CD4-positive, alpha-beta memory T cell (primary cell): ENCODE results near the gene CFAP410. TPM values are rescaled to one million over a fixed set of nuclear protein-coding genes. Genes with fewer than 3 reads are reported as not detected.

Experiments
- CTCF ChIA-PET: fragments of 350-600 bp; sonication (Branson Sonifier 250); formaldehyde crosslinking; loops from one replicate; lab custom pipeline; 2021; ENCODE audit warnings: inconsistent platforms; ENCODE audit not compliant: partially characterized antibody; lab: Charles Lee
- POLR2A ChIA-PET: fragments of 350-600 bp; sonication (Branson Sonifier 250); formaldehyde crosslinking; loops from one replicate; lab custom pipeline; 2021; ENCODE audit not compliant: partially characterized antibody; lab: Charles Lee
- DNase-seq, 5 donors: peaks; one replicate each; pipeline versions ENCODE4 v3.0.0 to v3.0.0-alpha.2; 2020 to 2022; ENCODE audit warnings: mixed read lengths in 1 of 5
- H3K27ac ChIP-seq: one replicate; pipeline ENCODE4 v1.7.0; 2013; ENCODE audit warnings: low read depth, low read length
- H3K27me3 ChIP-seq: 2 replicates; pipeline ENCODE4 v1.7.0; 2013; ENCODE audit warnings: mild to moderate bottlenecking, low read length, moderate library complexity; ENCODE audit not compliant: insufficient read depth
- H3K36me3 ChIP-seq: 2 replicates; pipeline ENCODE4 v1.7.0; 2013; ENCODE audit warnings: mild to moderate bottlenecking, low read length, moderate library complexity; ENCODE audit not compliant: insufficient read depth
- H3K4me1 ChIP-seq: 2 replicates; pipeline ENCODE4 v1.7.0; 2013; ENCODE audit warnings: mild to moderate bottlenecking, low read length, moderate library complexity; ENCODE audit not compliant: insufficient read depth
- H3K4me3 ChIP-seq, 2 donors: one replicate each; pipeline ENCODE4 v1.7.0; 2013; ENCODE audit warnings: low read length in 2 of 2, mild to moderate bottlenecking in 1 of 2
- H3K9me3 ChIP-seq, 2 donors: one replicate each; pipeline ENCODE4 v1.7.0; 2013; ENCODE audit warnings: low read length in 2 of 2, control low read depth in 1 of 2; ENCODE audit not compliant: control insufficient read depth in 1 of 2
- H3K27ac Mint-ChIP-seq, 7 donors: one replicate each; pipeline ENCODE4 v1.8.0; 2020 to 2021; ENCODE audit warnings: mixed read lengths in 7 of 7, mild to moderate bottlenecking in 6 of 7, inconsistent platforms in 3 of 7, moderate library complexity in 3 of 7
- H3K27me3 Mint-ChIP-seq, 2 donors: one replicate each; pipeline ENCODE4 v1.8.0; 2020 to 2021; ENCODE audit warnings: mixed read lengths in 2 of 2
- H3K36me3 Mint-ChIP-seq, 2 donors: one replicate each; pipeline ENCODE4 v1.8.0; 2020 to 2021; ENCODE audit warnings: mixed read lengths in 2 of 2, inconsistent platforms in 1 of 2, mild to moderate bottlenecking in 1 of 2
- H3K4me1 Mint-ChIP-seq, 4 donors: one replicate each; pipeline ENCODE4 v1.8.0; 2020 to 2021; ENCODE audit warnings: mixed read lengths in 4 of 4, mild to moderate bottlenecking in 1 of 4
- H3K4me3 Mint-ChIP-seq, 8 donors: one replicate each; pipeline ENCODE4 v1.8.0; 2020 to 2021; ENCODE audit warnings: mixed read lengths in 8 of 8, mild to moderate bottlenecking in 7 of 8, moderate library complexity in 6 of 8, inconsistent platforms in 3 of 8
- H3K9me3 Mint-ChIP-seq, 8 donors: one replicate each; pipeline ENCODE4 v1.8.0; 2020 to 2021; ENCODE audit warnings: mixed read lengths in 8 of 8, mild to moderate bottlenecking in 5 of 8, inconsistent platforms in 3 of 8, moderate library complexity in 1 of 8
- intact Hi-C: fragments of 100-400 bp; cut with micrococcal nuclease; formaldehyde crosslinking; loops from one replicate; pipeline ENCODE4 v1.15.1; 2023
- polyA plus RNA-seq, 2 donors: library from polyadenylated mRNA; unstranded; fragments of 300-500 nt; fragmentation: Illumina TruSeq; gene quantifications; one replicate each; pipeline ENCODE4 v1.2.3, GENCODE V29; 2021
- total RNA-seq, 2 experiments: library from RNA; stranded (reverse); gene quantifications; one replicate each; pipeline ENCODE4 v1.2.3, GENCODE V29; 2021

Gene CFAP410
- total and polyA plus RNA-seq, 4 experiments from 2014 or later: 20.1 to 55.2 (median 42.0) TPM

DNA sequence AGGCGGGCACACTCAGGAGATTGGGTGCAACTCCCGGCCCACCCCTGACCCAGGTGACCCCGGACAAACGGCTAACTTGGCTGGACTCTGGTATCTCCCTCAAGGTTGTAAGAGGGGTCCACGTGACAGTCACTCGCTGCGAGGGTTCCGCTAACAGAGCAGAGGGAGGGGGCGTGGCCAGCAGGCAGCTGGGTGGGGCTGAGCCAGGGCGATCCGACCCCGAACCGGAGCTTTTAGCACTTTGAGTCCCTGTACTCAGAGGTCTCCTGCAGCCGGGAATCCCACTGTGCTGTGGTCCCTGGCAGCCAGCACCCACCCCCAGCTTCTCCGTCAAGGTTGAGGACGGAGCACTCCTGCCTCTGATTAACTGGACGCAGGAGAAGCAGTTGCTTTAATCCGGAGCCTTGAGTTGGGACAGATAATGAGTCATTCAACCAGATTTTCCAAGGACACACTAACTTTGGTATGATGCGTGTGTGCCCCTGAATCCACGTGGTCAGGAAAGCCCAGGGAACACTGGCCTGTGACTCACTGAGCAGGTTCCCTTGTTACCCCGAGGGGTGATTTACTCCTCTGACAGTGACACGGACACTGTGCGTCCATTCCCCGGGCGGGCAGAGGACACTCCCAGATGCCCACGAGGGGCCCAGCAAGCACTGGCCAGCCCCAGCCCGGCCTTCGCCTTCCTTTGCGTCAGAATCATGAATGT lies 31.0 kb upstream of the CFAP410 start:
- Histone ChIP-seq H3K4me1 (peaks cover 9% of the 10 kb centered on the region), H3K9me3 (no peaks in the 10 kb centered on the region), H3K36me3 (no peaks in the 10 kb centered on the region), H3K4me3 (no peak overlapping the region), H3K27me3 (no peaks in the 10 kb centered on the region), H3K27ac (no peak overlapping the region)
- H3K4me3 Mint-ChIP-seq: no peak overlapping the region
- ChIA-PET CTCF (no interaction called here), POLR2A (no interaction called here)
- peaks cover 5 to 16% (median 6%) of the 10 kb centered on the region in 4 donors for H3K4me1 Mint-ChIP-seq
- H3K9me3 Mint-ChIP-seq: peaks cover 0 to 1% (median 0%) of the 10 kb centered on the region in 8 donors
- no peaks in the 10 kb centered on the region for H3K36me3 Mint-ChIP-seq
- DNase-seq: no peak
- no peak overlapping the region for H3K27ac Mint-ChIP-seq
- intact Hi-C loops: no loop called here
- peaks cover 0 to 2% of the 10 kb centered on the region in 2 donors for H3K27me3 Mint-ChIP-seq

DNA sequence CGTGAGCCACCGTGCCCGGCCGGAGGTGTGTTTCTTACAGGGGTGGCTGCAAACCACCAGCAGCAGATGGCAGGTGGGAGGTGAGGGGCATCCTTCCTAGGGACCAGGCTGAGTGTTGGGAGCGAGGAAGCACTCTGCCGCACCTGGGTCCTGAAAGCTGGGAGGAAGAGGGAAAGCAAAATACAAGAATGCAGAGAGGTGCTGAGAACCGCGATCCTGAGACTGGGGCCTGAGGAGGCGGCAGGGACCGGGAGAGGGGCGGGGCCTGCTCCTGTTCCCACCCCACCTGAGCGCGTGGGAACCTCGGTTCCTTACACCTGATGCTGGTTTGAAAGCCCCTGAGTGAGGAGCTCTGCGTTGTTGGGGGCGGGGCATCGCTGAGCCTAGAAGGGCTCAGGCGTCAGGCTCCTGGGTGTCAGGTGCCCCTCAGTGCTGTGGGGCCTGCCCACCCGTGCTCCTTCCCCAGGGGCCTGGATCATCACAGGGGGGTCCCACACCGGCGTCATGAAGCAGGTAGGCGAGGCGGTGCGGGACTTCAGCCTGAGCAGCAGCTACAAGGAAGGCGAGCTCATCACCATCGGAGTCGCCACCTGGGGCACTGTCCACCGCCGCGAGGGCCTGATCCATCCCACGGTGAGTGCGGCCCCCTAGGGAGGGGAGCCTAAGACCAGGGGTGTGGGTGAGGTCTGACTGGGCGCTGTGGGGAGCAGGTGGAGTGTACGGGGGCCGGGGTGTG lies 29.7 kb upstream of the CFAP410 start:
- Histone ChIP-seq H3K36me3 (no peaks in the 10 kb centered on the region), H3K27ac (no peak overlapping the region), H3K9me3 (no peaks in the 10 kb centered on the region), H3K4me3 (no peak overlapping the region), H3K27me3 (no peaks in the 10 kb centered on the region), H3K4me1 (no peaks in the 10 kb centered on the region)
- H3K36me3 Mint-ChIP-seq: no peaks in the 10 kb centered on the region
- intact Hi-C loops: no loop called here
- H3K4me1 Mint-ChIP-seq: peaks cover 0 to 8% (median 3%) of the 10 kb centered on the region in 4 donors
- no peak overlapping the region for H3K4me3 Mint-ChIP-seq
- CTCF ChIA-PET: no interaction called here
- DNase-seq: no peak
- POLR2A ChIA-PET: no interaction called here
- peaks cover 0 to 1% (median 0%) of the 10 kb centered on the region in 8 donors for H3K9me3 Mint-ChIP-seq
- H3K27ac Mint-ChIP-seq: no peak overlapping the region
- H3K27me3 Mint-ChIP-seq: peaks cover 0 to 2% of the 10 kb centered on the region in 2 donors

DNA sequence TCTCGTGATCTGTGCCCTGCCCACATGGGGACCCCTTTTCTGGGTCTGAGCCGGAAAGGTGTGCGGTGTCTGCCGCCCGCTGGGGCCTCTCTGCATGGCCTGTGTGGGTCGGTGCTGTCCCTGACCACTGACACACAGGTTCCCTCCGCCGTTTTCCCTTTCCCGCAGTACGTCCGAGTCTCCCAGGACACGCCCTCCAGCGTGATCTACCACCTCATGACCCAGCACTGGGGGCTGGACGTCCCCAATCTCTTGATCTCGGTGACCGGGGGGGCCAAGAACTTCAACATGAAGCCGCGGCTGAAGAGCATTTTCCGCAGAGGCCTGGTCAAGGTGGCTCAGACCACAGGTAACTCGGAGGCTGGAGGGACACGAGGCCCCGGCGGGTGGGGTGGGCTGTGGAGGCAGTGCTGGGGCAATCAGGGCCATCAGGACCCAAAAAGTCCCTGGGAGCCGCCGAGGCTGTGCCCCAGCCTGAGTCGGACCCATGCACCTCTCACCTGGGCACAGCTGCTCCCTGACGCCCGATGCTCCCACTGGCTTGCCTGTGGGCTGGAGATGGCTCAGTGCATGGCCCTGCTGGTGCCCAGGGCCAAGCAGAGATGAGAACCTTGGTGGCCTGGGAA lies 27.5 kb upstream of the CFAP410 start:
- H3K36me3 Mint-ChIP-seq: peaks cover 0 to 8% of the 10 kb centered on the region in 2 donors
- DNase-seq: no peak

DNA sequence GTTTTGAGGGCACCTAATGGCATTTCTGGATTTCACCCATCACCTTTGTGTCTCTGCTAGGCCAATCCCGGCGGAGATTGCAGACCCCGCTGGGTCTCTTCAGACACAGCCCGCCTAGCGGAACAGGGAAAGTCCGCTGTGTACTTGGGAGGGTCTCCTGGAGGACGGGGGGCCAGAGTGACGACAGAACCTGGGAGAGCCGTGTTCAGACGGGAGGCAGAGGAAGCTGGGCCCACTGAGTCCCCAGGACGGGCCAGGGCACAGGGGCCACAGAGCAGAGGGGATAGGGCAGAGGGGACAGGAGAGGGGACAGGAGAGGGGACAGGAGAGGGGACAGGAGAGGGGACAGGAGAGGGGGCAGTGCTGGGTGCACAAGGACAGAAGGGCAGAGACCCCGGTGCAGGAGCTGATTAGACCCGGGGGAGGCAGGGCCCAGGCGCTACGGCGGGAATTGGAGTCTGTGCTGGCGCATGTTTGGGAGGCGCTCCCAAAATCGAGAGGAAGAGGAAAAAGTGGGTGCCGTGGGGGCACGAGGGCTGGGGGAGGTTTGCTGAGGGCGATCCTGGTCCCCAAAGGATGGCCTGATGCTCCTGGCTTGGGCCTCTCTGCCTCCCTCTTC lies 26.9 kb upstream of the CFAP410 start:
- no peaks in the 10 kb centered on the region for H3K36me3 ChIP-seq
- no peaks in the 10 kb centered on the region for H3K4me1 ChIP-seq
- no peak overlapping the region for H3K4me3 ChIP-seq
- no peak overlapping the region for H3K4me3 Mint-ChIP-seq
- peaks cover 0 to 7% of the 10 kb centered on the region in 2 donors for H3K9me3 ChIP-seq
- H3K36me3 Mint-ChIP-seq: peaks cover 0 to 8% of the 10 kb centered on the region in 2 donors
- H3K27ac Mint-ChIP-seq: no peak overlapping the region
- H3K9me3 Mint-ChIP-seq: peaks cover 0 to 10% (median 9%) of the 10 kb centered on the region in 8 donors
- intact Hi-C loops: no loop called here
- H3K27me3 Mint-ChIP-seq: peaks cover 0 to 2% of the 10 kb centered on the region in 2 donors
- CTCF ChIA-PET: no interaction called here
- H3K27ac ChIP-seq: no peak overlapping the region
- POLR2A ChIA-PET: no interaction called here
- H3K4me1 Mint-ChIP-seq: peaks cover 0 to 4% (median 0%) of the 10 kb centered on the region in 4 donors
- no peaks in the 10 kb centered on the region for H3K27me3 ChIP-seq
- no peak for DNase-seq

More for the DNA sequence above, 27.5 kb upstream of the CFAP410 start:
- Histone ChIP-seq H3K4me3 (no peak overlapping the region), H3K27ac (no peak overlapping the region), H3K9me3 (peaks cover 0 to 7% of the 10 kb centered on the region in 2 donors), H3K4me1 (no peaks in the 10 kb centered on the region), H3K27me3 (no peaks in the 10 kb centered on the region), H3K36me3 (no peaks in the 10 kb centered on the region)
- ChIA-PET CTCF (no interaction called here), POLR2A (no interaction called here)
- Mint-ChIP-seq H3K27me3 (peaks cover 0 to 2% of the 10 kb centered on the region in 2 donors), H3K9me3 (peaks cover 0 to 10% (median 9%) of the 10 kb centered on the region in 8 donors), H3K4me3 (no peak overlapping the region), H3K4me1 (peaks cover 0 to 4% (median 0%) of the 10 kb centered on the region in 4 donors), H3K27ac (no peak overlapping the region)
- intact Hi-C loops: no loop called here

DNA sequence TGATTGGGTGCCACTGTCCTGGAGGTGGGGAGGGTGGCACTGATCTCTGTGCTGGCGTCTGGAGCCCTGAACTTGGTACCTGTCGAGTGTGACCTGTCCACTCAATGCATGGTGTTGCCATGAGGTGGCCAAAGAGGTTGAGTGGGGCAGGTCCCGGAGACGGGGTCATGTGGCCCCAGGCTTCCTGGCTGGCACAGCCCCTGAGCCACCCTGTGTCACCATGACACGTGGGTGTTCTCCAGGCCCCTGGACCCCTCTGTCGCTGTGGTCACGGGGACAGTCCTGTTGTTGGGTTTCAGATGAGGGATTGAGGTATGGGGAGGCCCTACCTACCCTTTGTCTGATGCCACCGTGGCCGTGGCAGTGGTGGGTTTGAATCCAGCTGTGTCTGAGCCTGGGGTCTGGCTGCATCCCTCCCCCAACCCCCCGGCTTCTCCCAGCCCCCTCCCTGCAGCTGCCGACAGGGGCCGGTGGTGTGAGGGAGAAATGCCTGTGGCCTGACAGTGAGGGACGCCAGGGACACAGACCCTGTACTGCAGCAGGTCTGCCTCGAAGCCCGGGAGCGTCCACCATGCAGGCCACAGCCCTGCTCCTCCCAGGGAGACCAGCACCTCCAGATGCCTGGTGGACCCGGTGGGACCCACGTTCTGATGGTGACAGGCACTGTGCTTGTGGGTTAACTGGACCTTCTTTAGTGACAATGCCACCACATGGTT lies 26.2 kb upstream of the CFAP410 start:
- Mint-ChIP-seq H3K27me3 (peaks cover 0 to 2% of the 10 kb centered on the region in 2 donors), H3K9me3 (peaks cover 0 to 10% (median 9%) of the 10 kb centered on the region in 8 donors), H3K4me3 (no peak overlapping the region), H3K4me1 (peaks cover 0 to 7% (median 2%) of the 10 kb centered on the region in 4 donors), H3K27ac (no peak overlapping the region), H3K36me3 (peaks cover 0 to 8% of the 10 kb centered on the region in 2 donors)
- ChIA-PET POLR2A (no interaction called here), CTCF (no interaction called here)
- H3K4me3 ChIP-seq: no peak overlapping the region
- no peak for DNase-seq
- intact Hi-C loops: no loop called here
- no peak overlapping the region for H3K27ac ChIP-seq
- no peaks in the 10 kb centered on the region for H3K4me1 ChIP-seq
- peaks cover 0 to 7% of the 10 kb centered on the region in 2 donors for H3K9me3 ChIP-seq
- no peaks in the 10 kb centered on the region for H3K36me3 ChIP-seq
- H3K27me3 ChIP-seq: no peaks in the 10 kb centered on the region

DNA sequence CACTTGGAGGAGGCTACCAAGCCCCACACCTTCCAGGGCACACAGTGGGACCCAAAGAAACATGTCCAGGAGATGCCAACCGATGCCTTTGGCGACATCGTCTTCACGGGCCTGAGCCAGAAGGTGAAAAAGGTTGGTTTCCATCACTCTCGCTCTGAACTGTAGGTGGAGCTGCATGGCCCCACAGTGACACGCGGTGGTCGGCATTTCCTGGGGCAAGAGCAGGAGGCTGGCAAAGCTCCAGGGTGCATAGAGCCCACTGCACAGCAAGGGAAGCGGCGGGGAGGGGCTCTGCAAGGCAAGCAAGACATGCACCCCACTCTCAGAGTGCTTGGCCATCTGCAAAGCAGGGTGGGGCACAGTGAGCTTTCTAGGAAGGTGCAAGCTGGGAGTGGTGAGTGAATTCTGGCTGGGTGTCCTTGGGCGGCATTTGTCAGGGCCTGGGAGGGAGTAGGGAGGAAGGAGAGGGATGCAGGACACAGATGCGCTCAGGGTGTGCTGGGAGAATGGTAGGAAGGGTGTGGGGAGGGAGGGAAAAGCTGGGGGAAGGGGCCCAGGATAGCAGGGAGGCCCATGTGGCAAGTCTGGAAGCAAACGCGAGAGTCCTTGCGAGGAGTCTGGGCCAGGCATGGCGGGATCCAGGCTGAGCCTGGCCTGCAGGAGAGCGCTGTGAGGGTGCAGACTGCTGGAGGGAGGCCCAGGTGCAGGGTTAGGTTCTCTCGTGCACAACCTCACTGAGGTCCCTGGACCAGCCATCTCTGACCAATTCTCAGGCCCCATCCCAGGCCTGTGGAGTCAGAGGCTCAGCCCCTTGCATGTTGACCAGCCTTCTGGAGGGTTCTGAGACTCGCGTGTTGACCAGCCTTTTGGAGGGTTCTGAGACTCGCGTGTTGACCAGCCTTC lies 25.2 kb upstream of the CFAP410 start:
- intact Hi-C loops: no loop called here
- H3K9me3 ChIP-seq: peaks cover 0 to 7% of the 10 kb centered on the region in 2 donors
- no peaks in the 10 kb centered on the region for H3K4me1 ChIP-seq
- Mint-ChIP-seq H3K27ac (no peak overlapping the region), H3K4me3 (no peak overlapping the region), H3K9me3 (peaks cover 0 to 10% (median 9%) of the 10 kb centered on the region in 8 donors), H3K27me3 (peaks cover 0 to 2% of the 10 kb centered on the region in 2 donors), H3K4me1 (peaks cover 0 to 11% (median 4%) of the 10 kb centered on the region in 4 donors), H3K36me3 (peaks cover 0 to 8% of the 10 kb centered on the region in 2 donors)
- no peak overlapping the region for H3K27ac ChIP-seq
- POLR2A ChIA-PET: no interaction called here
- no peak overlapping the region for H3K4me3 ChIP-seq
- H3K36me3 ChIP-seq: no peaks in the 10 kb centered on the region
- CTCF ChIA-PET: no interaction called here
- no peak for DNase-seq
- H3K27me3 ChIP-seq: no peaks in the 10 kb centered on the region
